ENCODE measurements around the gene DGKG. TPM values are rescaled to one million over a fixed set of nuclear protein-coding genes. Genes with fewer than 3 reads are reported as not detected.

Gene DGKG
- total and polyA plus RNA-seq, 2 donors (not counting 1 experiment from before 2014, with no cell fraction given), result 0.67 to 10.9 TPM

DNA sequence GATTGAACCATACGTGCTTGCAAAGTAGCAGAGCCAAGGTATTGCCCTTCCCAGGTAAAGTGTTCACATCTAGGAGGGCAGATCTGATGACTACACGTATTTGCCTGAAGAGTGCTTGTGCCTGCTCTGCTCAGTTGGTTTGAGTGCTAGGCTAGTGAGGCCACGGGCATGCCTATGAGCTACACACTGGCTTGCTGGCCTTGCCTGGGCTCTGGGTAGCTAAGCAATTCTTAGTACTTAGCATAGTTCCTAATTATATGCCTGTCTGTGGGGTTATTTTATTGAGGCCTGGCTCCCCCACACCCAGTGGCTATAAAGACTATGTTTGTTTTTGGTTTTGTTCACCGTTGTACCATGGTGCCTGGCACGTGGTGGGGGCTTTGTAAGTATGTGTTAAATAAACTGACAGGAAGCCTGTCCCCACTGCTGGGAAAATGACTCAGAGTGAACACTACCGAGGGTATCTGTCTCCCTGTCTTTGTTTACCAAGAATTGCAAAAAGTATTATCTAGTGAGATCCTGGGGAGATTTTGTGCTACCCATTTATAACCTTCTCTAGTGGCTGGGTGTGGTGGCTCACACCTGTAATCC, 181.0 kb downstream of the DGKG start:
- Histone ChIP-seq H3K27me3 (replicated peaks in 1 of 4; ENCODE audit: control extremely low read depth in 1 of 4, control insufficient read depth in 3 of 4, insufficient read depth in 4 of 4, low read length in 3 of 4) (no peaks in the 10 kb centered on the region), H3K4me1 (ENCODE audit: control insufficient read depth in 2 of 2, insufficient read depth in 2 of 2, low read length in 2 of 2) (peaks cover 14 to 15% of the 10 kb centered on the region in 2 donors), H3K4me3 (ENCODE audit: control extremely low read depth in 1 of 5, extremely low read depth in 1 of 5, insufficient read depth in 1 of 5, low read depth in 2 of 5, low read length in 4 of 5) (no peak overlapping the region), H3K27ac (ENCODE audit: low read length in 2 of 2) (no peak overlapping the region), H3K36me3 (replicated peaks in 1 of 2; ENCODE audit: control extremely low read depth in 1 of 2, control insufficient read depth in 1 of 2, extremely low read depth in 1 of 2, insufficient read depth in 2 of 2, low read length in 1 of 2) (no peaks in the 10 kb centered on the region), H4K20me1 (ENCODE audit: control insufficient read depth, insufficient read depth, low read length, poor library complexity, severe bottlenecking) (no peaks in the 10 kb centered on the region), H3K9ac (ENCODE audit: low read length) (no peak overlapping the region), H3K79me2 (ENCODE audit: control insufficient read depth, insufficient read depth, low read length) (no peaks in the 10 kb centered on the region), H2AFZ (ENCODE audit: insufficient read depth, low read depth, low read length, poor library complexity, severe bottlenecking) (no peak overlapping the region), H3K9me3 (ENCODE audit: control extremely low read depth in 1 of 3, control insufficient read depth in 2 of 3, insufficient read depth in 1 of 3, low read length in 2 of 3) (no peaks in the 10 kb centered on the region), H3K4me2 (replicated peaks; ENCODE audit: low read depth, low read length, poor library complexity, severe bottlenecking) (no peak overlapping the region)
- no peak for ATAC-seq (ENCODE audit: low read depth)
- Mint-ChIP-seq H3K4me3 (no peak overlapping the region), H3K27me3 (no peaks in the 10 kb centered on the region), H3K27ac (no peak overlapping the region), H3K4me1 (peaks cover 12% of the 10 kb centered on the region), H3K9me3 (ENCODE audit: insufficient read depth) (no peaks in the 10 kb centered on the region)
- 80% methylated on average over 3 of the region's 6 CpGs for WGBS (ENCODE audit: insufficient coverage)
- ChIA-PET POLR2A (no interaction called here), CTCF (no interaction called here)
- no peak for TF ChIP-seq EZH2 (IDR thresholded peaks at IDR 0.05; ENCODE audit: borderline replicate concordance, insufficient read depth, low read depth, low read length, poor library complexity, severe bottlenecking)
- TF ChIP-seq, protein P1, sequence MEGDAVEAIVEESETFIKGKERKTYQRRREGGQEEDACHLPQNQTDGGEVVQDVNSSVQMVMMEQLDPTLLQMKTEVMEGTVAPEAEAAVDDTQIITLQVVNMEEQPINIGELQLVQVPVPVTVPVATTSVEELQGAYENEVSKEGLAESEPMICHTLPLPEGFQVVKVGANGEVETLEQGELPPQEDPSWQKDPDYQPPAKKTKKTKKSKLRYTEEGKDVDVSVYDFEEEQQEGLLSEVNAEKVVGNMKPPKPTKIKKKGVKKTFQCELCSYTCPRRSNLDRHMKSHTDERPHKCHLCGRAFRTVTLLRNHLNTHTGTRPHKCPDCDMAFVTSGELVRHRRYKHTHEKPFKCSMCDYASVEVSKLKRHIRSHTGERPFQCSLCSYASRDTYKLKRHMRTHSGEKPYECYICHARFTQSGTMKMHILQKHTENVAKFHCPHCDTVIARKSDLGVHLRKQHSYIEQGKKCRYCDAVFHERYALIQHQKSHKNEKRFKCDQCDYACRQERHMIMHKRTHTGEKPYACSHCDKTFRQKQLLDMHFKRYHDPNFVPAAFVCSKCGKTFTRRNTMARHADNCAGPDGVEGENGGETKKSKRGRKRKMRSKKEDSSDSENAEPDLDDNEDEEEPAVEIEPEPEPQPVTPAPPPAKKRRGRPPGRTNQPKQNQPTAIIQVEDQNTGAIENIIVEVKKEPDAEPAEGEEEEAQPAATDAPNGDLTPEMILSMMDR (IDR thresholded peaks at IDR 0.05), result no peak
- intact Hi-C loops (cut with micrococcal nuclease), result no loop called here
- DNase-seq, result no peak

DNA sequence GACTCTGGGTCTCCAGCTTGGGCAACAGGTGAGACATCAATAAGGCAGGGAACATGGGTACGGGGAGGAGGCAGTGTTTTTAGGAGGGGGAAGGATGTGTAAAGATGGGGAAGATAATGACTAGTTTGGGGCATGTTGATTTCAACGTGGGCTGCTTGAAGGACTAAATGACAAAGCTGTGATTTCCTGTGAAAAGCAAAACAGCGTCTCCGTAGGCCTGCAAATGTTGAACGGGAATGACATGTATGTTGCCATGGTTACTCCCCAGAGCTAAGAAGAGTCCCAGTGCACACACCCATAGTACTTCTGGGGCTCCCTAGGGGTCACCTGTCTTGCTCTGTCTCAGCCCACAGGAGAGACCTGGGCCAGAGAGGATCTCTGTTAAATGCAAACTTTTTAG, 181.9 kb downstream of the DGKG start:
- peaks cover 6 to 7% of the 10 kb centered on the region in 2 donors for H3K4me1 ChIP-seq (ENCODE audit: control insufficient read depth in 2 of 2, insufficient read depth in 2 of 2, low read length in 2 of 2)
- no peaks in the 10 kb centered on the region for H3K36me3 ChIP-seq (replicated peaks in 1 of 2; ENCODE audit: control extremely low read depth in 1 of 2, control insufficient read depth in 1 of 2, extremely low read depth in 1 of 2, insufficient read depth in 2 of 2, low read length in 1 of 2)
- intact Hi-C loops (cut with micrococcal nuclease), result no loop called here
- no peak overlapping the region for H3K9ac ChIP-seq (ENCODE audit: low read length)
- H3K27me3 ChIP-seq (replicated peaks in 1 of 4; ENCODE audit: control extremely low read depth in 1 of 4, control insufficient read depth in 3 of 4, insufficient read depth in 4 of 4, low read length in 3 of 4), result no peaks in the 10 kb centered on the region
- Mint-ChIP-seq H3K4me3 (no peak overlapping the region), H3K4me1 (peaks cover 6% of the 10 kb centered on the region), H3K27me3 (no peaks in the 10 kb centered on the region), H3K27ac (no peak overlapping the region), H3K9me3 (ENCODE audit: insufficient read depth) (no peaks in the 10 kb centered on the region)
- no peaks in the 10 kb centered on the region for H3K79me2 ChIP-seq (ENCODE audit: control insufficient read depth, insufficient read depth, low read length)
- no peak for DNase-seq
- H3K9me3 ChIP-seq (ENCODE audit: control extremely low read depth in 1 of 3, control insufficient read depth in 2 of 3, insufficient read depth in 1 of 3, low read length in 2 of 3), result no peaks in the 10 kb centered on the region
- H3K4me3 ChIP-seq (ENCODE audit: control extremely low read depth in 1 of 5, extremely low read depth in 1 of 5, insufficient read depth in 1 of 5, low read depth in 2 of 5, low read length in 4 of 5), result no peak overlapping the region
- no peak overlapping the region for H3K27ac ChIP-seq (ENCODE audit: low read length in 2 of 2)
- no peak overlapping the region for H2AFZ ChIP-seq (ENCODE audit: insufficient read depth, low read depth, low read length, poor library complexity, severe bottlenecking)
- no peak for ATAC-seq (ENCODE audit: low read depth)
- POLR2A ChIA-PET, result no interaction called here
- CTCF ChIA-PET, result no interaction called here
- no peaks in the 10 kb centered on the region for H4K20me1 ChIP-seq (ENCODE audit: control insufficient read depth, insufficient read depth, low read length, poor library complexity, severe bottlenecking)
- WGBS (ENCODE audit: insufficient coverage), result 91% methylated on average over 5 of the region's 5 CpGs
- H3K4me2 ChIP-seq (replicated peaks; ENCODE audit: low read depth, low read length, poor library complexity, severe bottlenecking), result no peak overlapping the region
- no peak for TF ChIP-seq EZH2 (IDR thresholded peaks at IDR 0.05; ENCODE audit: borderline replicate concordance, insufficient read depth, low read depth, low read length, poor library complexity, severe bottlenecking)
- TF ChIP-seq, protein P1 (IDR thresholded peaks at IDR 0.05), result no peak

Data from B cell (primary cell).